ENCODE data around the gene OPALIN.

OPALIN gene

DNA sequence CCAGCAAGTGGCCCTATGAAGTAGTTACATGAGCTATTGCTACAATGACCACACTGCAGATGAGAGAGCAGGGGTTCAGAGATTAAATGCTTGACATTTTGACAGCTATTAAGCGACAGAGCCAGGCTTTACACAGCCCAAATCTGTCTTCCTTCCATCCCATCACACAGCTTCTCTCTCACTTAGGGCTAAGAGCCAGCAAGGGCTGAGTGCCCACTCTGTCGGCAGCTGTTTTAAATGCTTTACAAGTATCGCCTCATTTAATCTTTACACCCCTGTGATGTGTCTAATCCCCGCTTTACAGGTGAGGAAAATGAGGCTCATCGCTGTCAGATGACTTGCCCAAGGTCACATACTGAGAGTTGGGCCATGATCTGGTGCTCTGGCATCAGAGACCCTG lies 15.2 kb upstream of the OPALIN start:
- Histone ChIP-seq H3K27ac (ENCODE audit: low read depth, low read length) (no peak overlapping the region), H3K4me1 (ENCODE audit: control insufficient read depth, insufficient read depth, low read length) (peaks cover 4% of the 10 kb centered on the region; the same call in 1 of the 2 replicates), H3K27me3 (ENCODE audit: control insufficient read depth, insufficient read depth, low read length) (peaks cover 6% of the 10 kb centered on the region), H3K4me3 (ENCODE audit: low read depth, low read length) (no peak overlapping the region), H3K9ac (ENCODE audit: low read depth, low read length) (no peak overlapping the region), H3K9me3 (ENCODE audit: control insufficient read depth, insufficient read depth, low read length) (no peaks in the 10 kb centered on the region), H3K36me3 (ENCODE audit: control insufficient read depth, insufficient read depth, low read length) (no peaks in the 10 kb centered on the region)

DNA sequence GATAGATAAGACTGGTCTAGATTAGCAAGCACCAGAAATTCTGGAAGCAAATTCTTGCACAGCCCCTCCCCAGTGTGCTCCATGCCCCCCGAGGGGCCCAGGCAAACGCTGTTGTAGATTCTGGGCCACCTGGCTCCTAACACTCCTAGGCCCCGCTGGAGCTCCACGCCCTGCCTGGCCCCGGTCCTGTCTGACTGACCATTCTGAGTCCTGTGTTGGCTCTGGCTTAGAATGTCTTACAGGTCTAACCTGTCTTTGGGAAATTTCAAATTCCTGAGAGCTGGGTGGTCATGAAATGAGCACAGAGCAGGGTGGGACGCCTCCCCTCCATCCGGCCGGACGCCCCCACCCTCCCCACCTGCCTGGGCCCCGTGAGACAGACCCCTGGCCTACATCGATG lies 12.6 kb upstream of the OPALIN start:
- H3K4me3 ChIP-seq (ENCODE audit: low read depth, low read length), result no peak overlapping the region
- H3K9me3 ChIP-seq (ENCODE audit: control insufficient read depth, insufficient read depth, low read length), result no peaks in the 10 kb centered on the region
- H3K9ac ChIP-seq (ENCODE audit: low read depth, low read length), result no peak overlapping the region
- H3K27me3 ChIP-seq (ENCODE audit: control insufficient read depth, insufficient read depth, low read length), result peaks cover 6% of the 10 kb centered on the region
- H3K27ac ChIP-seq (ENCODE audit: low read depth, low read length), result no peak overlapping the region
- H3K36me3 ChIP-seq (ENCODE audit: control insufficient read depth, insufficient read depth, low read length), result no peaks in the 10 kb centered on the region
- peaks cover 4% of the 10 kb centered on the region; the same call in 1 of the 2 replicates for H3K4me1 ChIP-seq (ENCODE audit: control insufficient read depth, insufficient read depth, low read length)

DNA sequence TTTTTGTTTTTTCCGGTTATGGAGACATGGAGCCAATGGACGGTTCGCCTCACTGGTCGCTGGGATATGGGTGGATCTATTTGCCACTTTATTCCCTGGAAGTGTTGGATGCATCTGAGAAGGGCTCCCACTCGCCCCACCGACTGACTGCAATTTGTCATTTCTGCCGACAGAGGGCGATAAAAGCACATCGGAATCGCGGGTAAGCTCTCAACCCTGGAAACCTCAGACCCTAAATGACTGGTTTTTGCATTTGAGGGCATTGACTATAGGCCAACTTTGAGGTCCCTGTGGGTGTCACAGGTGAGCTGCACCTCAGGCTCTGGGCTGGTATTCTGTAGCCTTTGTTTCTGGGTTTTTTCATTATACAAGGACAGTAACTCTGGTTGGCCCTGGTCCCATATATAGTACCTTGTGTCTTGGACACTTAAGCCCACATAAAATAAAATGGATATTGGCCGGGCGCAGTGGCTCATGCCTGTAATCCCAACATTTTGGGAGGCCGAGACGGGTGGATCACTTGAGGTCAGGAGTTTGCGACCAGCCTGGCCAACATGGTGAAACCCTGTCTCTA lies 11.9 kb upstream of the OPALIN start:
- Histone ChIP-seq H3K9me3 (ENCODE audit: control insufficient read depth, insufficient read depth, low read length) (no peaks in the 10 kb centered on the region), H3K4me3 (ENCODE audit: low read depth, low read length) (no peak overlapping the region), H3K36me3 (ENCODE audit: control insufficient read depth, insufficient read depth, low read length) (no peaks in the 10 kb centered on the region), H3K9ac (ENCODE audit: low read depth, low read length) (no peak overlapping the region), H3K27ac (ENCODE audit: low read depth, low read length) (no peak overlapping the region), H3K27me3 (ENCODE audit: control insufficient read depth, insufficient read depth, low read length) (peaks cover 6% of the 10 kb centered on the region), H3K4me1 (ENCODE audit: control insufficient read depth, insufficient read depth, low read length) (peaks cover 4% of the 10 kb centered on the region; the same call in 1 of the 2 replicates)

DNA sequence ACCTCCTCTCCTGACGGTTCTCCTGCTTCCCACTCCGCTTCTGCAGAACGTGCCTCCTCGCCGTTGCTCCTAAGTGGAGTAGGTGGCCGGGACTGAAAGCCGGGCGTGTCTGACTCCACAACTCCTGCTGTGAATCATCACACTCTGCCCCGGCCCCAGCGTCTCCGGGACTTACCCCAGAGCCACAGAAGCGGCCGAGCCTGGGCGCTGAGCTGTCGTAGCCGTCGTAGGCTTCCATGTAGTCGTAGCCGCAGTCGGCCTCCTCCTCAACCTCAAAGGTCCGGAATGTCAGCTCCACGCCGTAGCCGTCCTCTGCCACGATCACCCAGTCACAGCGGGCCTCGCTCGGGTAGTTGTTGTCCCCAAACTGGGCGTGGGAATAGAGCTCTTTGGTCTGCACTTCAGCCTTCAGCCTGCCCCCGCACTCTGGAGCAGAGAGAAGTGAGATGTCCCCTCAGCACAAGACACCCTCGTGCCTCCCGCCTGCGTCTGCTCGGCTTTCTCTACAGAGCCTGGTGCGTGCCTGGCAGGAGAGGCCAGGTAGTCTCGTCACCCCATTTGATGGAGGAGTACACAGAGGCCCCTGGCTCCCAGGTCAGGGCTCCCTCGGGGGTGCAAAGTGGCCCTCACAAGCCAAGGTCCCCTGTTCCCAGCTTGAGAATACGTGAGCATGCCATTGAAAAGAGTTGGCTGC lies 11.2 kb upstream of the OPALIN start:
- Histone ChIP-seq H3K27ac (ENCODE audit: low read depth, low read length) (no peak overlapping the region), H3K36me3 (ENCODE audit: control insufficient read depth, insufficient read depth, low read length) (no peaks in the 10 kb centered on the region), H3K9ac (ENCODE audit: low read depth, low read length) (no peak overlapping the region), H3K4me1 (ENCODE audit: control insufficient read depth, insufficient read depth, low read length) (peaks cover 4% of the 10 kb centered on the region; the same call in 1 of the 2 replicates), H3K27me3 (ENCODE audit: control insufficient read depth, insufficient read depth, low read length) (peaks cover 6% of the 10 kb centered on the region), H3K9me3 (ENCODE audit: control insufficient read depth, insufficient read depth, low read length) (no peaks in the 10 kb centered on the region), H3K4me3 (ENCODE audit: low read depth, low read length) (no peak overlapping the region)

DNA sequence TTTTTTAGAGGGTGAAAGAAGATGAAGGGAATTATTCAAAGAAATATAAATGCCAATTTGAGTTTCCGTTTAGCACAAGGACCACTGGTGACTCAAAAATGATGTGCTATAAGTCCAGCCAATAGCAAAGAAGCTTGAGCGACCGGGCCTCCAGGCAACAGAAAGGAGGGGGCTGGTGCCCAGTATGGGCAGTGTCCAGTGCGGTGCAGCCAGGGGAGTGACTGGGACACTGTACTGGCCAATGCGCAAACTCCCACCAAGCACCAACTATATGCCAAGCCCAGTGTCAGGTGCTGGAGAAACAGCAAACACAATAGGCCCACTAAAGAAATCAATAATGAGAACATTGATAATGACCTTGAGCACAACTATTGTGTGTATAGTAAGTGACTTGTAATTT lies 10.2 kb upstream of the OPALIN start:
- Histone ChIP-seq H3K4me3 (ENCODE audit: low read depth, low read length) (no peak overlapping the region), H3K27me3 (ENCODE audit: control insufficient read depth, insufficient read depth, low read length) (no peaks in the 10 kb centered on the region), H3K4me1 (ENCODE audit: control insufficient read depth, insufficient read depth, low read length) (no peaks in the 10 kb centered on the region), H3K36me3 (ENCODE audit: control insufficient read depth, insufficient read depth, low read length) (no peaks in the 10 kb centered on the region), H3K27ac (ENCODE audit: low read depth, low read length) (no peak overlapping the region), H3K9ac (ENCODE audit: low read depth, low read length) (no peak overlapping the region), H3K9me3 (ENCODE audit: control insufficient read depth, insufficient read depth, low read length) (no peaks in the 10 kb centered on the region)

DNA sequence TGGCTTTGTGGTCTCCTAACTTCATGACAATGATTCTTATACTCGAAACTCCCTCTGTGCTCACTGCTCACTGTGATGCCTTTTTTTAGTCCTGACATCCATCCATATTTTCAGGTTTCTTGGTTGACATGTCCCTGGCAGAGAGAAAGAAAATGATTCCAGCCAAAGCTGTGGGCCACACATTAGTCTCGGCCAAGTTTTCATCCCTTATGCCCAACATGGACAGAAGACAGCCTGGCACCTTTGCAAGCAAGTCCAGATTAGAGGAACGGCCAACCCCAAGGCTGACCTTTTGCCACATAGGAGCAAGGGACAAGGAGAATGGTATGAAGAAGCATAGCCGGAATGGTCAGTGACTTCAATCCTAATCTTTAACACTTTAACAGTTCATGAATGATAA lies 8.7 kb upstream of the OPALIN start:
- no peaks in the 10 kb centered on the region for H3K27me3 ChIP-seq (ENCODE audit: control insufficient read depth, insufficient read depth, low read length)
- no peak overlapping the region for H3K4me3 ChIP-seq (ENCODE audit: low read depth, low read length)
- H3K9ac ChIP-seq (ENCODE audit: low read depth, low read length), result no peak overlapping the region
- H3K36me3 ChIP-seq (ENCODE audit: control insufficient read depth, insufficient read depth, low read length), result no peaks in the 10 kb centered on the region
- no peak overlapping the region for H3K27ac ChIP-seq (ENCODE audit: low read depth, low read length)
- no peaks in the 10 kb centered on the region for H3K4me1 ChIP-seq (ENCODE audit: control insufficient read depth, insufficient read depth, low read length)
- H3K9me3 ChIP-seq (ENCODE audit: control insufficient read depth, insufficient read depth, low read length), result no peaks in the 10 kb centered on the region

DNA sequence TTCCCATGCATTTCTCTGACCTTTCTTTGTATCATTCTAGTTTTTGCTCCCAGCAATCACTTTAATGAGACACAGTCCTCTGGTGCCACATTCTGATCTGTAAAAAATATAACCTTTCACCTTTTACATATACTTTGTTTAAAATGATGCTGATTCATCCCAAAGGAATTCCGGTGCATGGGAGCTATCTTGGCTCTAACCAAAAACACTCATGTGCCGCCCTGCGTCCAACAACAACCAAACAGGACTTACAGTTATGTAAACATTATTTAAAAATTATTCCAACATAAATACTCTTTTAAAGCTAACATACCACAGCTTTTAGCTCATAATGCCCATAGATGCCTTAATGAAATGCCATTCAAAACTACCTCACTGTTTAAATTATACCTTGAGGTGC lies 7.7 kb upstream of the OPALIN start:
- Histone ChIP-seq H3K9ac (ENCODE audit: low read depth, low read length) (no peak overlapping the region), H3K4me3 (ENCODE audit: low read depth, low read length) (no peak overlapping the region), H3K27me3 (ENCODE audit: control insufficient read depth, insufficient read depth, low read length) (no peaks in the 10 kb centered on the region), H3K4me1 (ENCODE audit: control insufficient read depth, insufficient read depth, low read length) (no peaks in the 10 kb centered on the region), H3K36me3 (ENCODE audit: control insufficient read depth, insufficient read depth, low read length) (no peaks in the 10 kb centered on the region), H3K9me3 (ENCODE audit: control insufficient read depth, insufficient read depth, low read length) (no peaks in the 10 kb centered on the region), H3K27ac (ENCODE audit: low read depth, low read length) (no peak overlapping the region)

DNA sequence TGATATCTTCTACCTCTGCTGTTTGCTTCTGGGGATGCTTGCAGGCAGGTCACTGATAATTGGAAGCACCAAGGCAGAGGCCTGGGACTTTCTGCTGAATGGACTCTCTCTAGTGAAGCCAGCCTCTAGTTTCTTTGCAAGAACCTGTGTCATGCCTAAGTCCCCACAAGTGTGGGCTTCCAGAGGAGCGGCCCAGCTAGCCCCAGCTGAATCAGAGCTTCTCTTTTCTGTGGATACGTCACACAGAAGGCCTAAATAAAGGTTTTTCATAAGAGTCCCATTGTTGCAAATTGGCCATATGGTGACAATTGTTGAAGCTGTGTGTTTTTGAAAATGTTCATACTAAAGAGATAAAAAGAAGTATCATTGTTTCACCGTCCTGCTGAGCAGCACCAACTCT lies 6.8 kb upstream of the OPALIN start:
- Histone ChIP-seq H3K4me3 (ENCODE audit: low read depth, low read length) (no peak overlapping the region), H3K36me3 (ENCODE audit: control insufficient read depth, insufficient read depth, low read length) (no peaks in the 10 kb centered on the region), H3K4me1 (ENCODE audit: control insufficient read depth, insufficient read depth, low read length) (no peaks in the 10 kb centered on the region), H3K9ac (ENCODE audit: low read depth, low read length) (no peak overlapping the region), H3K27me3 (ENCODE audit: control insufficient read depth, insufficient read depth, low read length) (no peaks in the 10 kb centered on the region), H3K9me3 (ENCODE audit: control insufficient read depth, insufficient read depth, low read length) (no peaks in the 10 kb centered on the region), H3K27ac (ENCODE audit: low read depth, low read length) (no peak overlapping the region)

DNA sequence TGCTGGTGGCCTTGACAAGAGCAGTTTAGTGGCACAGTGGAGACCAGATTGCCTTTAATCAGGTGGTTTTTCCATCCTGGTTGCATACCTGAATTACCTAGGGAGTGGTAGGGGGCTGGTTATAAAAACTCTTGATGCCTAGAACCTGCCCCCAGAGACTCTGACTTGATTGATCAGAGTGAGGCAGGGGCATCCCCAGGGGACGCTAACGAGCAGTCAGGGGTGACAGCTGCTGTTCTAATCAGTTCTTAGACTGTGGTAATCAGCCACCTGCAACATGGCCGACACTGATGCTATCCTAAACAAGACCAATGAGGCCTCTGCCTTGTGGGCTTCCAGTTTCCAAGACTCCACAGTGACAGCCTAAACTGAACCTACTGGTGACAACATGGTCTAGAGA lies 2.0 kb upstream of the OPALIN start:
- no peaks in the 10 kb centered on the region for H3K27me3 ChIP-seq (ENCODE audit: control insufficient read depth, insufficient read depth, low read length)
- no peaks in the 10 kb centered on the region for H3K36me3 ChIP-seq (ENCODE audit: control insufficient read depth, insufficient read depth, low read length)
- no peak overlapping the region for H3K9ac ChIP-seq (ENCODE audit: low read depth, low read length)
- H3K4me3 ChIP-seq (ENCODE audit: low read depth, low read length), result no peak overlapping the region
- H3K27ac ChIP-seq (ENCODE audit: low read depth, low read length), result no peak overlapping the region
- H3K4me1 ChIP-seq (ENCODE audit: control insufficient read depth, insufficient read depth, low read length), result no peaks in the 10 kb centered on the region
- H3K9me3 ChIP-seq (ENCODE audit: control insufficient read depth, insufficient read depth, low read length), result no peaks in the 10 kb centered on the region

DNA sequence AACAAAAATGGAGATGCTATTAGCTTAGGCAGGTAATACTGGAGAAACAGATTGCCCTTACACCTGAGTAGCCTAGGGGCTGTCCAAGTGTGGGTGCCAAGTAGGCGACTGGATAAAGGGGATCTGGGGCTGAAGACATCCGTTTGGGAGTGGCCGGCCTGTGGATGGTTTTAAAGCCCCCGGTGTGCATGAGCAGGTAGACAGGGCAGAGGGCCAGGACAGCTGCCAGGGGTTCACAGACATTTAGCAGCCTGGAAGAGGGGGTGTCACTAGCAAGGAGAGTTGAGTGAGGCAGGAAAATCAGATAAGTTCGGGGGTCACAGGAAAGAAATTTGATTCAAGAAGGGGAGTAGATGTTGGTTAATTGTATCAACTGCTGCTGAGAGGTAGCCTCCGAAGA lies 1.5 kb upstream of the OPALIN start:
- Histone ChIP-seq H3K4me1 (ENCODE audit: control insufficient read depth, insufficient read depth, low read length) (no peaks in the 10 kb centered on the region), H3K36me3 (ENCODE audit: control insufficient read depth, insufficient read depth, low read length) (no peaks in the 10 kb centered on the region), H3K4me3 (ENCODE audit: low read depth, low read length) (no peak overlapping the region), H3K27me3 (ENCODE audit: control insufficient read depth, insufficient read depth, low read length) (no peaks in the 10 kb centered on the region), H3K9me3 (ENCODE audit: control insufficient read depth, insufficient read depth, low read length) (no peaks in the 10 kb centered on the region), H3K27ac (ENCODE audit: low read depth, low read length) (no peak overlapping the region), H3K9ac (ENCODE audit: low read depth, low read length) (no peak overlapping the region)

DNA sequence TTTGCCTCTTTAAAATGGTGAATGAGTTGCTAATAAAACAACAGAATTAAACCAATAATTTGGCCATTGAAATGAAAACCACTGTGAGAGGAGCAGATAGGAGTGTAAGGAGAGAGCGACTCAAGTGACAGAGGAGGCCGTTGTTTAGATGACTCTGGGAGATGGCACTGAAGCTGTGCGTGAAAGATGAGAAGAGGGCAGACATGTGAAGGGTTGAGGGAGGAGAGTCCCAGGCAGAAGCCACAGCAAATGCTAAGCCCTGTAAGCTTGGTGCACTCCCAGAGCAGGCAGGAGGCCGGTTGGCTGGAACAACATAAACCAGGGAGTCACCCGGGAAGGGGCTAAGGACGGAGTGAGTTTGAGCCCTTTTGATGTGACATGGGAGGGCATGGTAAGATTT lies 814 bp upstream of the OPALIN start:
- no peak overlapping the region for H3K9ac ChIP-seq (ENCODE audit: low read depth, low read length)
- H3K27me3 ChIP-seq (ENCODE audit: control insufficient read depth, insufficient read depth, low read length), result no peaks in the 10 kb centered on the region
- no peak overlapping the region for H3K27ac ChIP-seq (ENCODE audit: low read depth, low read length)
- no peaks in the 10 kb centered on the region for H3K9me3 ChIP-seq (ENCODE audit: control insufficient read depth, insufficient read depth, low read length)
- H3K36me3 ChIP-seq (ENCODE audit: control insufficient read depth, insufficient read depth, low read length), result no peaks in the 10 kb centered on the region
- no peak overlapping the region for H3K4me3 ChIP-seq (ENCODE audit: low read depth, low read length)
- no peaks in the 10 kb centered on the region for H3K4me1 ChIP-seq (ENCODE audit: control insufficient read depth, insufficient read depth, low read length)

All from HUES48 (cell line).